ENCODE data around the gene TMCO4. TPM values are rescaled to one million over a fixed set of nuclear protein-coding genes. Genes with fewer than 3 reads are reported as not detected.

Gene TMCO4
- total and polyA plus RNA-seq, 10 of the 15 experiments (the other 5 are each of a cell fraction or from before 2014, with no cell fraction given), result 2.4 to 20.8 (median 13.0) TPM

- H3K27ac ChIP-seq (ENCODE audit: control insufficient read depth, insufficient read depth), result no peak overlapping the region
- H3K9ac ChIP-seq (ENCODE audit: control insufficient read depth, insufficient read depth, low read length), result no peak overlapping the region
- TF ChIP-seq CHD4 (IDR thresholded peaks at IDR 0.05), result no peak
- TF ChIP-seq SMC3 (IDR thresholded peaks at IDR 0.05; ENCODE audit: borderline replicate concordance, low read length), result no peak
- TF ChIP-seq SUZ12 (IDR thresholded peaks at IDR 0.05; ENCODE audit: unreplicated experiment), result no peak
- no peak for TF ChIP-seq ZBTB33 (IDR thresholded peaks at IDR 0.05)
- no peak for TF ChIP-seq CREM (IDR thresholded peaks at IDR 0.05; ENCODE audit: low read depth)
- TF ChIP-seq ELK1 (IDR thresholded peaks at IDR 0.05; ENCODE audit: low read depth, low read length), result no peak
- no peak for TF ChIP-seq BMI1 (IDR thresholded peaks at IDR 0.05; ENCODE audit: borderline replicate concordance)
- TF ChIP-seq CBX5 (IDR thresholded peaks at IDR 0.05; ENCODE audit: low read depth), result no peak
- no peak for TF ChIP-seq ZBTB4 (CRISPR knock-in tag; IDR thresholded peaks at IDR 0.05)
- TF ChIP-seq CBFB (IDR thresholded peaks at IDR 0.05; ENCODE audit: low read depth), result no peak
- no peak for TF ChIP-seq CTCF (IDR thresholded peaks at IDR 0.05 in 2 of 3, conservative IDR thresholded peaks at IDR 0.05 in 1 of 3; ENCODE audit: control insufficient read depth in 2 of 3, extremely low read depth in 1 of 3, insufficient read depth in 1 of 3, low read depth in 3 of 3, low read length in 3 of 3)
- ChIA-PET SMC1A (ENCODE audit: uncharacterized antibody, unreplicated experiment) (interaction anchor here (1.1 kb wide), 1 partner anchor 257 kb away, joined by 3 read pairs; no protein-coding TSS in a partner anchor), CTCF (interaction anchor here (0.6 to 2.7 kb wide), 5 partner anchors 13 to 448 kb away, joined by 3 to 10 read pairs (median 4); no protein-coding TSS in a partner anchor), RAD21 (ENCODE audit: unreplicated experiment) (no interaction called here), POLR2A (no interaction called here)
- H3K4me1 ChIP-seq (ENCODE audit: control insufficient read depth, insufficient read depth, low read length), result peaks cover 3% of the 10 kb centered on the region; the same call in 1 of the 2 replicates
- in situ Hi-C loops (cut with MboI) (loop anchor here (5.0 kb wide), 1 partner anchor 256 kb away; no protein-coding TSS in a partner anchor), intact Hi-C loops (cut with micrococcal nuclease; ENCODE audit: unreplicated experiment) (no loop called here)
- no peak overlapping the region for H3K4me3 ChIP-seq
- BruUV-seq (replicated peaks), result no TSS peak
- no peaks in the 10 kb centered on the region for H3K79me2 ChIP-seq (ENCODE audit: control insufficient read depth, insufficient read depth, low read length)
- WGBS (ENCODE audit: insufficient coverage, insufficient replicate concordance, low lambda C conversion rate, missing lambda C conversion rate), result 43% methylated on average over 14 of the region's 14 CpGs
- FAIRE-seq (no peak), ATAC-seq (no peak), DNase-seq (ENCODE audit: low read depth, low spot score) (no peak)
- H2AFZ ChIP-seq (ENCODE audit: control insufficient read depth, low read depth, low read length), result no peak overlapping the region
- no peaks in the 10 kb centered on the region for H4K20me1 ChIP-seq (ENCODE audit: control insufficient read depth, insufficient read depth)
- H3K4me2 ChIP-seq (ENCODE audit: control insufficient read depth, insufficient read depth), result no peak overlapping the region
- no peaks in the 10 kb centered on the region for H3K36me3 ChIP-seq (ENCODE audit: control insufficient read depth in 2 of 2, insufficient read depth in 2 of 2, low read length in 1 of 2)
- peaks cover 2 to 5% of the 10 kb centered on the region in 2 experiments for H3K27me3 ChIP-seq (replicated peaks in 1 of 2; ENCODE audit: control insufficient read depth in 2 of 2, insufficient read depth in 2 of 2, low read length in 1 of 2)
- H3K9me3 ChIP-seq (replicated peaks; ENCODE audit: control insufficient read depth, insufficient read depth, low read length), result no peaks in the 10 kb centered on the region
Observed at GRCh38 chr1:19648239-19648638, 151.5 kb downstream of the TMCO4 start.
